ENCODE measurements around the gene GJB3. TPM values are rescaled to one million over a fixed set of nuclear protein-coding genes. Genes with fewer than 3 reads are reported as not detected.
A peak's percentile ranks its signal among the peaks of the same experiment; 100 is the strongest.

GJB3 gene
- total RNA-seq, 1 donor from 2014 or later, result 29.7 TPM

DNA sequence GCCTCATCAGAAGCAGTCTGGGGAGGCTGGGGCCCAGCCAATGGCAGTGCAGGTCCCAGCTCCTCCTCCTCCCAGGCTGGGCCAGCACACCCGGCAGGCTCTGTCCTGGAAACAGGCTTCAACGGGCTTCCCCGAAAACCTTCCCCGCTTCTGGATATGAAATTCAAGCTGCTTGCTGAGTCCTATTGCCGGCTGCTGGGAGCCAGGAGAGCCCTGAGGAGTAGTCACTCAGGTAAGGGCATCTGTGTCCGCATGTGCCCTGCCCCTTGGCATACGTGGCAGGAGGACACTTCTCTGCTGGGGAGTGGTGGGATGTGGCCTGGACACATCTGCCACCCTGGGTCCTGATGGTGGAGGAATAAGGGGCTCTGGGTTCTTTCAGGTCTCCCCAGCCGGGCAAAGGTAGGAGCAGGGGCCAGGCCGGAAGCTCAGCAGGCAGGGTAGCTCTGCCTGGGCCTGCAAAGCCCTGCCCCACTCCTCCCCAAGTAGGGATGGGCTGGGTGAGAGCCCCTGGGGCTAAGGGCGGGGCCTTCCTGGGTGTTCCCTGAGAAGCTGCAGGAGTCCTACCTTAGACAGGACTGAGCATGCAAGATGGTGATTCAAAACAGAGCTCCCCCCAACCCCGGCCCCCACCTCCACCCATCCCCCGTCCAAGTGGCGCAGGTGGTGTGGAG is 25.9 kb upstream of the GJB3 start, which contains the start of gene GJB5:
TSS of gene GJB5 (plus strand) at position 84 of the 674 bp plus-strand sequence. CDS start 2,284 bp downstream, outside the sequence.
- Histone ChIP-seq H3K36me3 (ENCODE audit: control insufficient read depth, insufficient read depth, low read length) (no peaks in the 10 kb centered on the region), H3K27me3 (ENCODE audit: control insufficient read depth, insufficient read depth, low read length) (no peaks in the 10 kb centered on the region), H3K4me3 (ENCODE audit: low read depth, low read length) (no peak within 1 kb of the TSS)
- TF ChIP-seq, protein P1, sequence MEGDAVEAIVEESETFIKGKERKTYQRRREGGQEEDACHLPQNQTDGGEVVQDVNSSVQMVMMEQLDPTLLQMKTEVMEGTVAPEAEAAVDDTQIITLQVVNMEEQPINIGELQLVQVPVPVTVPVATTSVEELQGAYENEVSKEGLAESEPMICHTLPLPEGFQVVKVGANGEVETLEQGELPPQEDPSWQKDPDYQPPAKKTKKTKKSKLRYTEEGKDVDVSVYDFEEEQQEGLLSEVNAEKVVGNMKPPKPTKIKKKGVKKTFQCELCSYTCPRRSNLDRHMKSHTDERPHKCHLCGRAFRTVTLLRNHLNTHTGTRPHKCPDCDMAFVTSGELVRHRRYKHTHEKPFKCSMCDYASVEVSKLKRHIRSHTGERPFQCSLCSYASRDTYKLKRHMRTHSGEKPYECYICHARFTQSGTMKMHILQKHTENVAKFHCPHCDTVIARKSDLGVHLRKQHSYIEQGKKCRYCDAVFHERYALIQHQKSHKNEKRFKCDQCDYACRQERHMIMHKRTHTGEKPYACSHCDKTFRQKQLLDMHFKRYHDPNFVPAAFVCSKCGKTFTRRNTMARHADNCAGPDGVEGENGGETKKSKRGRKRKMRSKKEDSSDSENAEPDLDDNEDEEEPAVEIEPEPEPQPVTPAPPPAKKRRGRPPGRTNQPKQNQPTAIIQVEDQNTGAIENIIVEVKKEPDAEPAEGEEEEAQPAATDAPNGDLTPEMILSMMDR (IDR thresholded peaks at IDR 0.05; ENCODE audit: insufficient read depth, low read length, poor library complexity, severe bottlenecking), result no peak
- no peak for DNase-seq (ENCODE audit: low read depth)

DNA sequence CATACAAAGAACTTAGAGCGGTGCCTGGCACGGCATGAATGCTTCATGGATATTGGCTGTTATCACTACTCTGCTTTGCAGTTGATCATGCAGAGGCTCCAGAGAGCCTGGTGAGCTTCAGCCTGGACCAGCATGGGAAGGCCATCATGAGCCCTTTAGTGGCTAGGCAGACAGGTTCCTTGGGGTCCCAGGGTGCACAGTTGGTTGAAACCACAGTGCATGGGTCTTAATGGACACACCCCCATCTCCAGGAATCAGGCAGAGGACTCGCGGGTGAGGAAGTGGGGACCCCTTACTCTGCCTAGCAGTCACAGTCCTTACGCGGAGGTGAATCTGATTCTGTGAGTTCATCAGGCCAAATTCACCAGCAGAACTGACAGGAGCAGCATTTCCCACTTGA is 25.1 kb upstream of the GJB3 start:
- Histone ChIP-seq H3K4me3 (ENCODE audit: low read depth, low read length) (no peak overlapping the region), H3K27me3 (ENCODE audit: control insufficient read depth, insufficient read depth, low read length) (no peaks in the 10 kb centered on the region), H3K36me3 (ENCODE audit: control insufficient read depth, insufficient read depth, low read length) (no peaks in the 10 kb centered on the region)
- TF ChIP-seq, protein P1 (IDR thresholded peaks at IDR 0.05; ENCODE audit: insufficient read depth, low read length, poor library complexity, severe bottlenecking), result no peak
- no peak for DNase-seq (ENCODE audit: low read depth)

DNA sequence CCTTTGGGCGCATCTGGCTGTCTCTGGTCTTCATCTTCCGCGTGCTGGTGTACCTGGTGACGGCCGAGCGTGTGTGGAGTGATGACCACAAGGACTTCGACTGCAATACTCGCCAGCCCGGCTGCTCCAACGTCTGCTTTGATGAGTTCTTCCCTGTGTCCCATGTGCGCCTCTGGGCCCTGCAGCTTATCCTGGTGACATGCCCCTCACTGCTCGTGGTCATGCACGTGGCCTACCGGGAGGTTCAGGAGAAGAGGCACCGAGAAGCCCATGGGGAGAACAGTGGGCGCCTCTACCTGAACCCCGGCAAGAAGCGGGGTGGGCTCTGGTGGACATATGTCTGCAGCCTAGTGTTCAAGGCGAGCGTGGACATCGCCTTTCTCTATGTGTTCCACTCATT is 23.6 kb upstream of the GJB3 start:
- DNase-seq (ENCODE audit: low read depth), result no peak
- H3K36me3 ChIP-seq (ENCODE audit: control insufficient read depth, insufficient read depth, low read length), result no peaks in the 10 kb centered on the region
- TF ChIP-seq, protein P1 (IDR thresholded peaks at IDR 0.05; ENCODE audit: insufficient read depth, low read length, poor library complexity, severe bottlenecking), result no peak

DNA sequence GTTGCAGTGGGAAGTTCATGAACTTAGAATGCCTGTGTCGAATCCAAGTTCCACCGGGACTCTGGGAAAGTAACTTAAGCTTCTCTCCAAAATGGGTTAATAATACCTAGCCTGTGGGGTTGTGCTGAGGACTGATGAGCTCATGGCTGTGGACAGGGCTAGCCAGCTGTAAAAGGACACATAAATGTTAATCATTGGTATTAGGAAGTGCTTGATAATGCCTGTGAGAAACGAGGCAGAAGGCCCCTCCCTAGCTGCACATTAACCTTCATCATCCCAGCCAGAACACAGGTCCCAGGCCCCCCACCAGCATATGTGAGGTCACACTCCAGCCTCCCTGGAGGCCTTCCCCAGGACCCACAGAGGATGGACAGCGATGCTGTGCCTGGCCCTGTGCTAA is 22.3 kb upstream of the GJB3 start:
- peak; percentile 73 for DNase-seq (ENCODE audit: low read depth)
- no peak overlapping the region for H3K4me3 ChIP-seq (ENCODE audit: low read depth, low read length)
- TF ChIP-seq, protein P1 (IDR thresholded peaks at IDR 0.05; ENCODE audit: insufficient read depth, low read length, poor library complexity, severe bottlenecking), result no peak
- no peaks in the 10 kb centered on the region for H3K27me3 ChIP-seq (ENCODE audit: control insufficient read depth, insufficient read depth, low read length)
- H3K36me3 ChIP-seq (ENCODE audit: control insufficient read depth, insufficient read depth, low read length), result no peaks in the 10 kb centered on the region

More for the DNA sequence above, 23.6 kb upstream of the GJB3 start:
- no peaks in the 10 kb centered on the region for H3K27me3 ChIP-seq (ENCODE audit: control insufficient read depth, insufficient read depth, low read length)
- H3K4me3 ChIP-seq (ENCODE audit: low read depth, low read length), result no peak overlapping the region

DNA sequence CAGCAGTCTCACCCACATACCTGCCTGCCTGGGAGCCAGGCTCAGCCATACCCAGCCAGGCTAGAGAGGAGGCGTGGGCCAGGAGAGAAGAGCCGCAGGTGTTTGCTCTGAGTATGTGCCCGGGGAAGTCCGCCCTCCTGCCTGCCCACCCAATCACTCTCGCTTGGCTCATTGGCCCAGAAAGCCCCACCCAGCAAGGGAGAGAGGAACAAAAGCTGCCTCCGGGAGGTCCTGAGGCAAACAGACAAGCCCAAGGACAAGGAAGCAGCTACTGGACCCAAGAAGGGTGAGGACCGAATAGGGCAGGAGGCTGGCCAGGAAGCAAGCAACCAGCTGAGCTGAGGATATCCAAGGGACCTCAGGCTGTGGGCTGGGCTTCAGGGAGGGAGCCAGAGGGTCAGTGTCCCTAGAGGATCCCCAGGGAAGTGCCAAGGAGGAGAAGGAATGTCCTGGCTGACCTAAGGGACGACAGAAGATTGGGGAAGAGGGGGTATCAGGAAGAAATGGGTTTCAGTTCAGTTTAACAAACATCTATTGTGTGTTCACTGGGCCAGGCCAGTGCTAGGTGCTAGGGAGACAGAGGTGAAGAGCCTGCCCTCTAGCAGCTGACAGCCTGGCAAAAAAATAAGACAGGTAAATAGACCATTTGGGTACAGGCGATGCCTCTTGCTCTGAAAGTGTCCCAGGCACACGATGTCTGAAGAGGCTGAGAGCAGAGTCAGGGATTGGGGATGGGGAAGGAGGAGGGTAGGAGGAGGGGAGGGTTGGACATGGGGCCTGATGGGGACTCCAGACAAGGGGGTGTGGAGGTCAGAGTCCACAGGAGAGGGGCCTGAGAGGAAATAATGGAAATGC is 21.3 kb upstream of the GJB3 start, which contains the start of gene GJB4:
TSS of gene GJB4 (plus strand) at position 238 of the 855 bp plus-strand sequence. CDS start 1,515 bp downstream, outside the sequence.
- Histone ChIP-seq H3K36me3 (ENCODE audit: control insufficient read depth, insufficient read depth, low read length) (no peaks in the 10 kb centered on the region), H3K4me3 (ENCODE audit: low read depth, low read length) (no peak within 1 kb of the TSS), H3K27me3 (ENCODE audit: control insufficient read depth, insufficient read depth, low read length) (no peaks in the 10 kb centered on the region)
- no peak for DNase-seq (ENCODE audit: low read depth)
- TF ChIP-seq, protein P1 (IDR thresholded peaks at IDR 0.05; ENCODE audit: insufficient read depth, low read length, poor library complexity, severe bottlenecking), result peak; percentile 10

All from kidney epithelial cell (primary cell).